NCI-H510A treated with DMSO at 0.1 percent for 48 hours (cell line): Measurements from ENCODE around the gene CPD.
"Not testable (repeated sequence)": the region's sequence is repeated elsewhere in the genome, so short reads cannot be mapped to it uniquely, and the experiment has no call there.

ENCODE experiments used
- DNase-seq: peaks from one replicate; lab custom pipeline; 2025; lab: John Stamatoyannopoulos, UW

Gene CPD

DNA sequence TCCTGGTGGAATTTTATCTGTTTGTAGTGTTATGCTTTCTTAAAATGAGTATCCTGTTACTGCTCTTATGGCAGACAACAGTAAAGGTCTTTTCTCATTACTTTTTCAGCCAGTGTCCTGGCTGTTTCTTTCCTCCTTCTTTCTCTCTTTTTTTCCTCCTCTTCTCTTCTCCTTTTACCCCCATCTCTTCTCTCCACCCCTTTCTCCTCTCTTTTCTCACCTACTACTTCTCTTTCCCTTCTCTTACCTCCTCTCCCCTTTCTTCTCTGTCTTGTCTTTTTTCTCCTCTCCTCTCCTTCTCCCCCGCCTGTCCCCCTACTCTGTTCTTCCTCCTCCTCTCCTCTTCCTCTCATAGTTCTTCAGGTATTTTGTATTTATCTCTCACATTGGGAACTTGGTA, 48.9 kb downstream of the CPD start:
- DNase-seq, result no peak

- DNase-seq, result no peak
Measured at GRCh38 chr17:30429155-30429554, 50.4 kb downstream of the CPD start.

- peak; percentile 85 for DNase-seq
Measured at GRCh38 chr17:30433514-30433913, 54.8 kb downstream of the CPD start.

- no peak for DNase-seq
Measured at GRCh38 chr17:30436729-30437128, 58.0 kb downstream of the CPD start.

DNA sequence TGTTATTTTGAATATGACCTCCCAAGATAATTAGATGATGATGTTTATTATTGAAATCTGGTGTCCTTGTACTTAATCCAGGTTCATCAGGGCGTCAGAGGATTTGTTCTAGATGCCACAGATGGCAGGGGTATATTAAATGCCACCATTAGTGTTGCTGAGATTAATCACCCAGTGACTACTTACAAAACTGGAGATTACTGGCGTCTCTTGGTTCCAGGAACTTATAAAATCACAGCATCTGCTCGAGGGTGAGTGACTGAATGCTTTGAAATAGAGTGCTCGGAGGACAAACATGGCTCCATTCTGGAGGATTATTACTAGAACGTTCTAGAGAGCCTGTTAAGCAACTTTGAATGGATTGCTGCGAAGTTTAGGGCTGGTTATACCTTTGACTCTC, 65.0 kb downstream of the CPD start:
- DNase-seq, result no peak

- not testable (repeated sequence) for DNase-seq
Measured at GRCh38 chr17:30446640-30447039, 67.9 kb downstream of the CPD start.

GRCh38 chr17:30449480-30449879, 70.8 kb downstream of the CPD start:
- DNase-seq, result no peak

DNA sequence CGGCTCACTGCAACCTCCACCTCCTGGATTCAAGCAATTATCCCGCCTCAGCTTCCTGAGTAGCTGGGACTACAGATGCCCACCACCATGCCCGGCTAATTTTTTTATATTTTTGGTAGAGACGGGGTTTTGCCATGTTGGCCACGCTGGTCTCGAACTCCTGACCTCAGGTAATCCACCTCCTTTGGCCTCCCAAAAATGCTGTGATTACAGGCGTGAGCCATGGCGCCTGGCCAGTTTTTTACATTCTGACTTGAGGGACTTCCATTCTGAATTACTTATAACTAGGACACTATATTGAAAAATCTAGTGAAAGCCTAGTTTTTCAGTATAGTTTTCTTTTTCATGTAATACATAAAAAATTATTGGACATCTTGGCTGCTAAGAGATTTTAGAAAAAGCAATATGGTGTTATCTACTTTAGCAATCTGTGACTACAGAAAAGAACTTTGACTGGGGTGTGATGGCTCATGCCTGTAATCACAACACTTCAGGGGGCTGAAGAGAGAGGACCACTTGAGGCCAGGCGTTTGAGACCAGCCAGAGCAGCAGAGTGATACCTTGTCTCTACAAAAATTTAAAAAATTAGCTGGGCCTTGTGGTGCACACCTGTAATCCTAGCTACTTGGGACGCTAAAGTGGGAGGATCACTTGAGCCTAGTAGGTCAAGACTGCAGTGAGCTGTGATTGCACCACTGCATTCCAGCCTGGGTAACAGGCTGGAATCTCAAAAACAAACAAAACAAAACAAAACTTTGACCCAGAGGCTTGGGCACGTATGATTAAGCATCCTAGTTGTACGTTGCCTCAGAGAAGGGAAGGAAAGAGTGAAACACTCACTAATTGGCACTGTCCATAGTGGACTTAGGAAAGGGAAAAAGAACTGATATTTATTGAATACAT, 71.6 kb downstream of the CPD start:
- no peak for DNase-seq

DNA sequence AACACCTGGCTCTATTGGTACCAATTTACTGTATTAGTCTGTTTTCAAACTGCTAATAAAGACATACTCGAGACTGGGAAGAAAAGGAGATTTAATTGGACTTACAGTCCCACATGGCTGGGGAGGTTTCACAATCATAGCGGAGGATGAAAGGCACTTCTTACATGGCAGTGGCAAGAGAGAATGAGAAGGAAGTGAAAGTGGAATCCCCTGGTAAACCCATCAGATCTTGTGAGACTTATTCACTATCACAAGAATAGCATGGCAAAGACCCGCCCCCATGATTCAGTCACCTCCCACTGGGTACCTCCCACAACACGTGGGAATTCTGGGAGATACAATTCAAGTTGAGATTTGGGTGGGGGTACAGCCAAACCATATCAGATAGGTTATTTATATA, 75.9 kb downstream of the CPD start:
- no peak for DNase-seq

DNA sequence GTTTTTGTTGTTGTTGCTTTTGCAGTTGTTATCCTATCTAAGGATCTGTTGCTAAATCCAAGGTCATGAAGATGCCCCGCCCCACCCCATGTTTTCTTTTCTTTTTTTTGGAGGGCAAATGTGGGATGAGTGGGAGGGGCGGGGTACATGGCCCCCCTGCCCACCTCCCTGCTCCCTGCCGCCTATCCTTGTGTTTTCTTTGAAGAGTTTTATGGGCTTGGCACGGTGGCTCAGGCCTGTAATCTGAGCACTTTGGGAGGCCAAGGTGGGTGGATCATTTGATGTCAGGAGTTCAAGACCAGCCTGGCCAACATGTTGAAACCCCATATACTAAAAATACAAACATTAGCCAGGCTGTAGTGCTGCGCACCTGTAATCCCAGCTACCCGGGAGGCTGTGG, 79.6 kb downstream of the CPD start:
- no peak for DNase-seq

DNA sequence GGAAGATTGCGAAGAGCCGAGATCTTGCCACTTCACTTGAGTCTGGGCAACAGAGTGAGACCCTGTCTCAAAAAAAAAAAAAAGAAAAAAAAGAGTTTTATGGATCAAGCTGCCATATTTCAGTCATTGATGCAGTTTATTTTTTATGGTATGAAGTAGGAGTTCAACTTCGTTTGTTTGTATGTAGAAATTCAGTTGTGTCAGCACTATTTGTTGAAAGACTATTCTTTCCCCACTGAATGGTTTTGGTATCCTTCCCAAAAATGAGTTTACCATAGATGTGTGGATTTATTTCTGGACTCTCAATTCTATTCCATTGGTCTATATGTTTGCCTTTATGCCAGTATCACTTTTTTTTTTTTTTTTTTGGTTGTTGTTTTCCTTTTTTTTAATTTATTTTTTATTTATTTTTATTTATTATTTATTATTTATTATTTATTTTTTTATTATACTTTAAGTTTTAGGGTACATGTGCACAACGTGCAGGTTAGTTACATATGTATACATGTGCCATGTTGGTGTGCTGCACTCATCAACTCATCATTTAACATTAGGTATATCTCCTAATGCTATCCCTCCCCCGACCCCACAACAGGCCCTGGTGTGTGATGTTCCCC, 80.2 kb downstream of the CPD start:
- DNase-seq, result not testable (repeated sequence)

DNA sequence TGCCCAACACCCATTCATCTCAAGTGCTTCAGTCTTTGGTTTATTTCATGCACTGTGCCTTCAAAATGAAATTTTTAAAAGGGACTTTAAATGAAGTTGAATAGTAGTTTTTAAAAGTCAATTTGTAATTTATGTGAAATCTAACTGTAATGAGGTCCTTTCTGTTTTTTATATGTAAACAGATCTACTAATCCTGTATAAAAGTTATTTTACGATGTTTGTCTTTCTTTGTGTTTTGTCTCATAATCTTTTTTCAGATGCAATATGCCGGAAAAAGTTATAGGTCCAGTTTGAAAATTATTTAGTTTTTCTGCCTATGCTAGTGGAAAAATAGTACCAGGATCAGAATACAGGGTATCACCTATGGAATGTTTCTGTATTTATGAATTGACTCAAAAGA, 89.7 kb downstream of the CPD start:
- no peak for DNase-seq

DNA sequence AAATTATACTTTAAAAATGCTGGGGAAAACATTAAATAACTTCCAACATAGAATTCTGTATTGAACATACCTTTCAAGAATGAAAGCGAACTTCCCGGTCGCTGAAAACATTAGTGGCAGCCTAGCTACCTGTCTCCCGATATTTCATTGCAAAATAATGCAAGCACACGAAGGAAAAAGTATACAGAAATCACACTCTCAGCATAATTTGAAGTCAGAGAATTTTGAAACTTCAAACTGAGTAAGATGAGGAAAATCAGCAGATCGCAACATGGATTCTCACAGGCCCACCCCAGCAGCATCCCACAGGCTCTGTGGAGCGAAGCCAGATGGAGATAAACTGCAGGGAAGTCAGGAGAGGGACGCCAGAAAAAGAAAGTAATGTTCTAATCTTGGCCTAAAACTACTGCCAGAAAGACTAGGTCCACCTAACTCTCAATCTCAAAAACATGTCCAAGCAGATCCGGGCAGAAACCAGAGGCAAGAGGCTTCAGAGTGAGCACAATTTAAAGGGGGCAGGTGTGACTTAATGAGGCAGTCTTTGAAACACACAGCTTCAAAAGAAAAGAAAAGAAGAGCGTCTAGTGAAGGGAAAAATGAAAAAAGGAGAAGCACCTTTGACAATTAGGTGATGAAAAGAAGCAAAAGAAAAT, 93.6 kb downstream of the CPD start:
- no peak for DNase-seq

GRCh38 chr17:30475206-30475605, 96.5 kb downstream of the CPD start:
- DNase-seq, result no peak

DNA sequence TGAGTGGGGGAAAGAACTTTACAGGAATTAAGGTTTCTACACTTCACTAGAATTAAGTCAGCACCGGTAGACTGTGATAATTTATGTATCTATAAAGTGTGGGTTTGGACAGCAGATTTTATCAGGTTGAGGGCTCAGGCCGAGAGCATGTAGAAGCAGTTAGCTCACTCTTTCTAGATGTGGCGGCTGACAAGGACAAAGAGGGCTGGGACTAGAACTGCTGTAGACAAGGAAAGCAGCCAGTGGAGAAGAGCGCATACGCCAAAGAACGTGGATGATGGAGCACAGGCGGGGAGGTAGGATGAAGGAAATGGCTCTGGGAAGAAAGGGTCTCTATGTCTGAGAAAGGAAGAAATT, 98.0 kb downstream of the CPD start:
- DNase-seq, result peak; percentile 58

DNA sequence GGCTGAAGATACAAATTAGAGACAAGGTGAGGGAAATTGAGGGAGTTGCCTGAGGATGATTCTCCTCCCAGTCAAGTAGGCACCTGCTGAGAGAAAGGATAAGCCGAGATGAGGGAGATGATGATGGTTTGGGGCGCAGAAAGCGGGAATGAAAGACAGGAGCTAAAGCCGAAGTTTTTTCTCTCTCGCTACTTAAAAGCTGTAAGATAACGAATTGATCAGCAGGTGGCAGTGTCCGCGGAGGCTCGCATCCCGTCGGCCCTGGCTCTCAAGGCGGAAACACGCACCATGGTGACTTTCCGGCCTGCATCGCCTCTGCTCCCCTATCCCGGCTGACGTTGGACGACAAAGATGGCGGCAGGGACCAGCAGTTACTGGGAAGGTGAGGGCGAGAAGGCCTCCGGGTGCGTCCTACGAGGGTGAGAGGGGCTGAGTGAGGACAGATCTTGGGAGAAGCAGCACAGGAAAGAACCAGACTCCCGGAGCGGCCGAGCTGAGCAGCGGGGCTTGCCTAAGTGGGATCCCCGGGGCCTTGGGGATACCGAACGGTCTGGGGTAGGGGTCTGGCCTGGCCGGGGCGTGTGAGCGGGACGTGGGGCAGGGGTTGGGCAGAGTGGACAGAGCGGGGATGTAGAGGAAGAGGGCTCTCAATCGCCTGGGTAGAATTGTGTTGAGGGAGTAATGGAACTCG, 98.5 kb downstream of the CPD start, which contains the start of gene GOSR1:
Gene GOSR1 (plus strand): TSS at position 326 of the 691 bp plus-strand sequence. CDS start 26 bp downstream, at position 352.
- peak; percentile 94 for DNase-seq

GRCh38 chr17:30477774-30478115, 99.0 kb downstream of the CPD start:
- no peak for DNase-seq

DNA sequence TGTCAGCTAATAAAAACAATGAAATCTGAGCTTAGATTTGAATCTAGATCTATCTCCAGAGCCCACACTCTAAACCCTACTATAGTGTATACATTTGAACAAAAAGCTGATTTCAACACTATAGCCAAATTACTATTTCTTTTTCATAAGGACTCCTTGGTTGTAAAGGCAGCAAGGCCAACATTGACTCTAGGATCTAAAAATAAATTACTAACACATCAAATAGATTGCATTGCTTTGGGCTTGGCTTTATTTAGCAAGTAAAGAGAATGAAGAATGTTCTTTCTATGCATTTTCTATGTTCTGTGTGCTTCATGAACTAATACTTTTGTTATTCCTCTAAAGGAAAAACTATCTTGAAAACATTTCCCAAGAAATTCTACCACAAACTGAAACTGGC, 103.8 kb downstream of the CPD start:
- DNase-seq, result no peak

GRCh38 chr17:30483159-30483558, 104.4 kb downstream of the CPD start:
- DNase-seq, result no peak

DNA sequence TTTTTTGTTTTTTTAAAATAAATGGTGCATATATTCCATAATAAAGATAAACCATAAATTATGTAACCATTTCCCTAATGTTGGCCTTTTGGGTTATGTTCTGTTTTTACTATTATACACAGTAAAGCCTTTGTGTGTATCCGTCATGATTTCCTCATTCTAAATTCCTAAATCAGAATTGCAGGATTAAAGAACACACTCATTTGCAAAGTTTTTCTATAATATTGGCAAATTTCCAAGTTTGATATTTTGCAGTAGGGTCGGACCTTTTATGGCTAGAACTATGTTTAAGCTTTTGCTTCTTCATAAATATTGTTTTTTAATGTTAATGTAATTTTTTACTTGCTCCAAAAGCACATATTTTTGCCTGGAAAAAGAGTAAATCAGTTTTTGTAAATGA, 115.1 kb downstream of the CPD start:
- no peak for DNase-seq

- DNase-seq, result no peak
Measured at GRCh38 chr17:30495586-30495985, 116.9 kb downstream of the CPD start.

- no peak for DNase-seq
Measured at GRCh38 chr17:30503558-30503957, 124.8 kb downstream of the CPD start.
